ENCODE data around the gene ATL3. TPM values are rescaled to one million over a fixed set of nuclear protein-coding genes. Genes with fewer than 3 reads are reported as not detected.

Gene ATL3
- total and polyA plus RNA-seq, 2 of the 13 experiments (the other 11 are each of a cell fraction or from before 2014, with no cell fraction given) = not detected

GRCh38 chr11:63603180-63603518 lies 68.0 kb downstream of the ATL3 start (continued):
- no peak for TF ChIP-seq ZBTB49 (CRISPR knock-in tag; IDR thresholded peaks at IDR 0.05; ENCODE audit: borderline replicate concordance)
- TF ChIP-seq ZNF496 (CRISPR knock-in tag; IDR thresholded peaks at IDR 0.05; ENCODE audit: insufficient replicate concordance) = no peak
- no peak for TF ChIP-seq EED (CRISPR knock-in tag; IDR thresholded peaks at IDR 0.05)
- TF ChIP-seq HNF1A (IDR thresholded peaks at IDR 0.05; ENCODE audit: low read depth) = peak; percentile 28; the same call in 1 of the 2 replicates
- no peak for TF ChIP-seq HNF1A (CRISPR knock-in tag; IDR thresholded peaks at IDR 0.05; ENCODE audit: borderline replicate concordance)
- peak; percentile 97 for TF ChIP-seq SOX13 (IDR thresholded peaks at IDR 0.05)
- TF ChIP-seq SOX13 (CRISPR knock-in tag; conservative IDR thresholded peaks at IDR 0.05 in 1 of 2, IDR thresholded peaks at IDR 0.05 in 1 of 2) = peak in 1 of 2 experiments; percentile 99; a peak in 2 of 4 replicates
- TF ChIP-seq ZSCAN29 (CRISPR knock-in tag; conservative IDR thresholded peaks at IDR 0.05) = no peak
- peak; percentile 59; the same call in 1 of the 2 replicates for TF ChIP-seq FOXK1 (CRISPR knock-in tag; IDR thresholded peaks at IDR 0.05; ENCODE audit: borderline replicate concordance, low read depth)
- peak; percentile 85 for TF ChIP-seq NCOA2 (CRISPR knock-in tag; IDR thresholded peaks at IDR 0.05)
- 0 out of 2 replicates have a peak, but pooled peaks have one; percentile 44 for TF ChIP-seq NFIC (IDR thresholded peaks at IDR 0.05; ENCODE audit: low read length)
- TF ChIP-seq CSRNP2 (CRISPR knock-in tag; conservative IDR thresholded peaks at IDR 0.05; ENCODE audit: low read depth) = no peak
- peak; percentile 88 for TF ChIP-seq GATAD2A (CRISPR knock-in tag; IDR thresholded peaks at IDR 0.05)
- TF ChIP-seq PRDM15 (CRISPR knock-in tag; IDR thresholded peaks at IDR 0.05) = no peak
- TF ChIP-seq SALL1 (CRISPR knock-in tag; IDR thresholded peaks at IDR 0.05) = peak; percentile 90
- TF ChIP-seq RFXAP (CRISPR knock-in tag; IDR thresholded peaks at IDR 0.05; ENCODE audit: borderline replicate concordance) = no peak
- TF ChIP-seq CREM (IDR thresholded peaks at IDR 0.05) = peak; percentile 53; the same call in 1 of the 2 replicates
- TF ChIP-seq CREM (CRISPR knock-in tag; IDR thresholded peaks at IDR 0.05) = no peak
- 0 out of 2 replicates have a peak, but pooled peaks have one; percentile 44 for TF ChIP-seq ERF (CRISPR knock-in tag; IDR thresholded peaks at IDR 0.05)
- TF ChIP-seq ZFP36L1 (CRISPR knock-in tag; IDR thresholded peaks at IDR 0.05) = no peak

All from HepG2 (cell line).